ENCODE results near the gene FYCO1.

Gene FYCO1

GRCh38 chr3:45880725-45881077 lies 114.9 kb downstream of the FYCO1 start:
- DNase-seq = no peak

- no peak for DNase-seq
These were observed 117.5 kb downstream of the FYCO1 start for GRCh38 chr3:45878124-45878523.

GRCh38 chr3:45874677-45875346 lies 120.8 kb downstream of the FYCO1 start:
- no peak for DNase-seq

- DNase-seq = no peak
These were observed 122.0 kb downstream of the FYCO1 start for GRCh38 chr3:45873638-45874037.

GRCh38 chr3:45873036-45873435 lies 122.6 kb downstream of the FYCO1 start:
- DNase-seq = no peak

GRCh38 chr3:45872569-45872968 lies 123.1 kb downstream of the FYCO1 start:
- no peak for DNase-seq

GRCh38 chr3:45871780-45872179 lies 123.8 kb downstream of the FYCO1 start:
- no peak for DNase-seq

GRCh38 chr3:45870099-45870498 lies 125.5 kb downstream of the FYCO1 start:
- DNase-seq = no peak

- no peak for DNase-seq
These were observed 126.0 kb downstream of the FYCO1 start for GRCh38 chr3:45869638-45870037.

GRCh38 chr3:45868650-45869049 lies 127.0 kb downstream of the FYCO1 start:
- DNase-seq = no peak

GRCh38 chr3:45868213-45868612 lies 127.4 kb downstream of the FYCO1 start:
- DNase-seq = no peak
